H1 (cell line): Measurements from ENCODE around the gene TLE4.
"Not testable (repeated sequence)": the region's sequence is repeated elsewhere in the genome, so short reads cannot be mapped to it uniquely, and the experiment has no call there.

Experiments
- BRCA1 ChIP-seq: IDR thresholded peaks from 2 replicates; pipeline ENCODE4 v1.6.1; 2012; ENCODE audit warnings: low read depth, low read length, improper control_type of control experiment
- EZH2 ChIP-seq: fragments of 200-600 bp; sonication (generic); IDR thresholded peaks from 2 replicates; pipeline ENCODE4 v1.7.1; 2012; ENCODE audit warnings: low read depth, mild to moderate bottlenecking, moderate library complexity, low read length, inconsistent platforms; ENCODE audit not compliant: severe bottlenecking
- FOSL1 ChIP-seq: IDR thresholded peaks from 2 replicates; pipeline ENCODE4 v1.6.1; 2011; ENCODE audit warnings: mild to moderate bottlenecking, low read depth, low read length, moderate library complexity; ENCODE audit not compliant: insufficient read depth
- GABPA ChIP-seq: IDR thresholded peaks from 2 replicates; pipeline ENCODE4 v1.6.1; 2011; ENCODE audit warnings: mild to moderate bottlenecking, low read length, moderate library complexity, borderline replicate concordance; ENCODE audit not compliant: insufficient read depth
- POLR2A ChIP-seq, 2 experiments: IDR thresholded peaks; 1 replicate in 1 of 2; 2 replicates in 1 of 2; pipeline ENCODE4 v1.6.1; 2011; ENCODE audit warnings: low read depth in 2 of 2, low read length in 2 of 2, mild to moderate bottlenecking in 2 of 2; ENCODE audit errors: control extremely low read depth in 1 of 2
- POU5F1 ChIP-seq: IDR thresholded peaks from 2 replicates; pipeline ENCODE4 v1.6.1; 2011; ENCODE audit warnings: low read depth, mild to moderate bottlenecking, low read length, moderate library complexity
- RAD21 ChIP-seq, 2 experiments: IDR thresholded peaks in 1 of 2; conservative IDR thresholded peaks in 1 of 2; 2 replicates each; pipeline ENCODE4 v1.6.1; 2011; ENCODE audit warnings: low read depth in 2 of 2, low read length in 2 of 2, improper control_type of control experiment in 1 of 2, inconsistent platforms in 1 of 2, mild to moderate bottlenecking in 1 of 2, moderate library complexity in 1 of 2
- TAF1 ChIP-seq: IDR thresholded peaks from 2 replicates; pipeline ENCODE4 v1.6.1; 2011; ENCODE audit warnings: mild to moderate bottlenecking, low read depth, low read length
- TF ChIP-seq, protein P1 (sequence below), 3 experiments: IDR thresholded peaks; 1 replicate in 2 of 3; 2 replicates in 1 of 3; pipeline versions ENCODE4 v1.5.1 to v1.6.1; 2011; ENCODE audit warnings: low read length in 3 of 3, mild to moderate bottlenecking in 3 of 3, inconsistent platforms in 2 of 3, low read depth in 1 of 3, moderate library complexity in 1 of 3; ENCODE audit not compliant: insufficient read depth in 1 of 3; ENCODE audit errors: control extremely low read depth in 1 of 3
- TF ChIP-seq, protein P2 (sequence below): IDR thresholded peaks from 2 replicates; pipeline ENCODE4 v1.6.1; 2012; ENCODE audit warnings: inconsistent platforms

DNA sequence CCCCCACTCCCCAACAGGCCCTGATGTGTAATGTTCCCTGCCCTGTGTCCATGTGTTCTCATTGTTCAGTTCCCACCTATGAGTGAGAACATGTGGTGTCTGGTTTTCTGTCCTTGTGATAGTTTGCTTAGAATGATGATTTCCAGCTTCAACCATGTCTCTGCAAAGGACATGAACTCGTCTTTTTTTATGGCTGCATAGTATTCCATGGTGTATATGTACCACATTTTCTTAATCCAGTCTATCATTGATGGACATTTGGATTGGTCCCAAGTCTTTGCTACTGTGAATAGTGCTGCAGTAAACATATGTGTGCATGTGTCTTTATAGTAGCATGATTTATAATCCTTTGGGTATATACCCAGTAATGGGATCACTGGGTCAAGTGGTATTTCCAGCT is 34.8 kb downstream of the TLE4 start:
- not testable (repeated sequence) for TF ChIP-seq POU5F1; FOSL1; POLR2A (IDR thresholded peaks at IDR 0.05; ENCODE audit: control extremely low read depth in 1 of 2, low read depth in 2 of 2, low read length in 2 of 2); BRCA1; EZH2; TAF1; RAD21 (IDR thresholded peaks at IDR 0.05 in 1 of 2, conservative IDR thresholded peaks at IDR 0.05 in 1 of 2; ENCODE audit: low read depth in 2 of 2, low read length in 2 of 2); GABPA
- TF ChIP-seq, protein P1, sequence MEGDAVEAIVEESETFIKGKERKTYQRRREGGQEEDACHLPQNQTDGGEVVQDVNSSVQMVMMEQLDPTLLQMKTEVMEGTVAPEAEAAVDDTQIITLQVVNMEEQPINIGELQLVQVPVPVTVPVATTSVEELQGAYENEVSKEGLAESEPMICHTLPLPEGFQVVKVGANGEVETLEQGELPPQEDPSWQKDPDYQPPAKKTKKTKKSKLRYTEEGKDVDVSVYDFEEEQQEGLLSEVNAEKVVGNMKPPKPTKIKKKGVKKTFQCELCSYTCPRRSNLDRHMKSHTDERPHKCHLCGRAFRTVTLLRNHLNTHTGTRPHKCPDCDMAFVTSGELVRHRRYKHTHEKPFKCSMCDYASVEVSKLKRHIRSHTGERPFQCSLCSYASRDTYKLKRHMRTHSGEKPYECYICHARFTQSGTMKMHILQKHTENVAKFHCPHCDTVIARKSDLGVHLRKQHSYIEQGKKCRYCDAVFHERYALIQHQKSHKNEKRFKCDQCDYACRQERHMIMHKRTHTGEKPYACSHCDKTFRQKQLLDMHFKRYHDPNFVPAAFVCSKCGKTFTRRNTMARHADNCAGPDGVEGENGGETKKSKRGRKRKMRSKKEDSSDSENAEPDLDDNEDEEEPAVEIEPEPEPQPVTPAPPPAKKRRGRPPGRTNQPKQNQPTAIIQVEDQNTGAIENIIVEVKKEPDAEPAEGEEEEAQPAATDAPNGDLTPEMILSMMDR (IDR thresholded peaks at IDR 0.05; ENCODE audit: control extremely low read depth in 1 of 3, insufficient read depth in 1 of 3, low read depth in 1 of 3, low read length in 3 of 3) = not testable (repeated sequence)
- TF ChIP-seq, protein P2, sequence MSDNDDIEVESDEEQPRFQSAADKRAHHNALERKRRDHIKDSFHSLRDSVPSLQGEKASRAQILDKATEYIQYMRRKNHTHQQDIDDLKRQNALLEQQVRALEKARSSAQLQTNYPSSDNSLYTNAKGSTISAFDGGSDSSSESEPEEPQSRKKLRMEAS = not testable (repeated sequence)
